ENCODE data around the gene RPL5. TPM values are rescaled to one million over a fixed set of nuclear protein-coding genes. Genes with fewer than 3 reads are reported as not detected.

Gene RPL5
- total RNA-seq, 1 experiment from 2014 or later = 1,118 TPM

DNA sequence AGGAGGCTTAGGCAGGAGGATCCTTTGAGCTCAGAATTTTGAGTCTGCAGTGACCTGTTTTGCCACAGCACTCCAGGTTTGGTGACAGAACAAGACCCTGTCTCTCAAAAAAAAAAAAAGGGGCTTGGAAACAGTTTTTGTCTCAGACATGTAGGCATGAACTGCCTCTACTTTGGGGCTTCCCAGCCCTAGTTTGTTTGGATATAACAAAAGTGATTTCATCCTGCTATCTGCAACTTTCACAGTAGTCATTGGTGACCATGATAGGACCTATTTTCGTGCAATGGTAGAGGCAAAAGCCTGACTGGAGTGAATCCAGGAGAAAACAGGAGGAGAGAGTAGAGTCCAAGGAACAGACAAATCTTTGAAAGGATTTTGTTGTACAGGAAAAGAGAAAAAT lies 26.6 kb upstream of the RPL5 start:
- H3K4me1 Mint-ChIP-seq (ENCODE audit: low read depth, unreplicated experiment) = peaks cover 13% of the 10 kb centered on the region
- ChIA-PET POLR2A (interaction anchor here (1.1 to 1.4 kb wide), 2 partner anchors 20 to 27 kb away, joined by 5 to 6 read pairs; partner anchors contain the start of genes EVI5 and RPL5), CTCF (interaction anchor here (0.5 to 1.4 kb wide), 2 partner anchors 13 to 34 kb away, joined by 5 to 9 read pairs; no protein-coding TSS in a partner anchor)
- H3K36me3 Mint-ChIP-seq (ENCODE audit: insufficient read depth, unreplicated experiment) = no peaks in the 10 kb centered on the region
- TF ChIP-seq, protein P1, sequence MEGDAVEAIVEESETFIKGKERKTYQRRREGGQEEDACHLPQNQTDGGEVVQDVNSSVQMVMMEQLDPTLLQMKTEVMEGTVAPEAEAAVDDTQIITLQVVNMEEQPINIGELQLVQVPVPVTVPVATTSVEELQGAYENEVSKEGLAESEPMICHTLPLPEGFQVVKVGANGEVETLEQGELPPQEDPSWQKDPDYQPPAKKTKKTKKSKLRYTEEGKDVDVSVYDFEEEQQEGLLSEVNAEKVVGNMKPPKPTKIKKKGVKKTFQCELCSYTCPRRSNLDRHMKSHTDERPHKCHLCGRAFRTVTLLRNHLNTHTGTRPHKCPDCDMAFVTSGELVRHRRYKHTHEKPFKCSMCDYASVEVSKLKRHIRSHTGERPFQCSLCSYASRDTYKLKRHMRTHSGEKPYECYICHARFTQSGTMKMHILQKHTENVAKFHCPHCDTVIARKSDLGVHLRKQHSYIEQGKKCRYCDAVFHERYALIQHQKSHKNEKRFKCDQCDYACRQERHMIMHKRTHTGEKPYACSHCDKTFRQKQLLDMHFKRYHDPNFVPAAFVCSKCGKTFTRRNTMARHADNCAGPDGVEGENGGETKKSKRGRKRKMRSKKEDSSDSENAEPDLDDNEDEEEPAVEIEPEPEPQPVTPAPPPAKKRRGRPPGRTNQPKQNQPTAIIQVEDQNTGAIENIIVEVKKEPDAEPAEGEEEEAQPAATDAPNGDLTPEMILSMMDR (IDR thresholded peaks at IDR 0.05; ENCODE audit: insufficient read depth in 1 of 2, low read depth in 1 of 2, low read length in 1 of 2, severe bottlenecking in 1 of 2, unreplicated experiment in 1 of 2) = no peak
- H3K9me3 Mint-ChIP-seq (ENCODE audit: unreplicated experiment) = no peaks in the 10 kb centered on the region
- no peaks in the 10 kb centered on the region for H3K36me3 ChIP-seq (ENCODE audit: control insufficient read depth, insufficient read depth, low read length)
- no peaks in the 10 kb centered on the region for H3K27me3 ChIP-seq (replicated peaks; ENCODE audit: control insufficient read depth, insufficient read depth, low read length)
- H3K27me3 Mint-ChIP-seq (ENCODE audit: insufficient read depth, unreplicated experiment) = no peaks in the 10 kb centered on the region
- peak overlapping the region; percentile 89 for H3K27ac Mint-ChIP-seq (ENCODE audit: unreplicated experiment)
- intact Hi-C loops (cut with micrococcal nuclease; ENCODE audit: unreplicated experiment) = loop anchor here (2.0 kb wide), 2 partner anchors 18 to 20 kb away; partner anchors contain the start of gene EVI5
- peaks cover 21% of the 10 kb centered on the region for H3K4me1 ChIP-seq
- TSS peak; percentile 49 for BruUV-seq (replicated peaks)
- no peak overlapping the region for H3K4me3 Mint-ChIP-seq (ENCODE audit: unreplicated experiment)
- peaks cover 5% of the 10 kb centered on the region; the same call in 1 of the 2 replicates for H3K9me3 ChIP-seq
- no peak for DNase-seq
- no peak overlapping the region for H3K4me3 ChIP-seq (ENCODE audit: low read depth, low read length)

DNA sequence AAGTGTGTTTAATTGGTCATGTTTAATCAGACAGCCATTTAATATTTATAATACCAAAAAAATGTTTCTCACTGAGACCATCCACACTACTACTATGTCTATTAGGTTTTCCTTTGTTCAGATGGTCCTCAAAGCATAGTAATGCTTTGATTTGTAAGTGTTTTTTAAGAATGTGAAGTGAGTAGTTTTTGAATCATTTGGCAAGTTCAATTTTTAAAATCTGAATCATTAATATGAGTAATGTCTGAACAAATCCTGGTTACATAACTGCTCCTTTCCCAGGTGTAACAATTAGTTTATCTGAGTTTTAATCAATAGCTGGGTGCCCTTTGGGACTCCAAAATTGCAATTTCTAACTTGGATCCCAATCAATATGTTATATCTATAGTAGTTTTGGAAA lies 23.5 kb upstream of the RPL5 start:
- peaks cover 21% of the 10 kb centered on the region for H3K4me1 Mint-ChIP-seq (ENCODE audit: low read depth, unreplicated experiment)
- no peak overlapping the region for H3K27ac Mint-ChIP-seq (ENCODE audit: unreplicated experiment)
- intact Hi-C loops (cut with micrococcal nuclease; ENCODE audit: unreplicated experiment) = no loop called here
- ChIA-PET POLR2A (no interaction called here), CTCF (no interaction called here)
- H3K27me3 Mint-ChIP-seq (ENCODE audit: insufficient read depth, unreplicated experiment) = no peaks in the 10 kb centered on the region
- DNase-seq = no peak
- no TSS peak for BruUV-seq (replicated peaks)
- H3K4me1 ChIP-seq = peaks cover 24% of the 10 kb centered on the region
- H3K36me3 Mint-ChIP-seq (ENCODE audit: insufficient read depth, unreplicated experiment) = no peaks in the 10 kb centered on the region
- H3K9me3 ChIP-seq = peaks cover 5% of the 10 kb centered on the region; the same call in 1 of the 2 replicates
- no peak overlapping the region for H3K4me3 Mint-ChIP-seq (ENCODE audit: unreplicated experiment)
- no peak overlapping the region for H3K4me3 ChIP-seq (ENCODE audit: low read depth, low read length)
- H3K27me3 ChIP-seq (replicated peaks; ENCODE audit: control insufficient read depth, insufficient read depth, low read length) = no peaks in the 10 kb centered on the region
- H3K9me3 Mint-ChIP-seq (ENCODE audit: unreplicated experiment) = no peaks in the 10 kb centered on the region
- TF ChIP-seq, protein P1 (IDR thresholded peaks at IDR 0.05; ENCODE audit: insufficient read depth in 1 of 2, low read depth in 1 of 2, low read length in 1 of 2, severe bottlenecking in 1 of 2, unreplicated experiment in 1 of 2) = no peak
- no peaks in the 10 kb centered on the region for H3K36me3 ChIP-seq (ENCODE audit: control insufficient read depth, insufficient read depth, low read length)

DNA sequence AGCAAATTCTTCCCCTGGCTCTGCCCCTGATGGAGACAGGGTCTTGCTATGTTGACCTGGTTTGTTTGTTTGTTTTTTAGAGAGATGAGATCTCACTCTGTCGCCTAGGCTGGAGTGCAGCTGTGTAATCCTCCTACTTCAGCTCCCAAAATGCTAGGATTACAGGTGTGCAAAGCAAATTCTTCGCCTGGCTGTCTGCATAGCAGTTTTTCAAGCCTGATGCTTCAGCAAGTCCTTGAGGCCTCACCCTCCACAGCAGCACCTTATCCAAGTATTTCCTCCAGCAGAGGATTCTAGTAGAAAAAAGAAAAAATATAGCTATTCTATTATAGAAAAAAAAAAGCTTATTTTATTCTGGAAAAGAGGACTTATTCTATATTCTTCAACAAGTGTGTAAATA lies 15.1 kb upstream of the RPL5 start:
- H3K27me3 ChIP-seq (replicated peaks; ENCODE audit: control insufficient read depth, insufficient read depth, low read length) = no peaks in the 10 kb centered on the region
- no peaks in the 10 kb centered on the region for H3K36me3 ChIP-seq (ENCODE audit: control insufficient read depth, insufficient read depth, low read length)
- CTCF ChIA-PET = interaction anchor here (1.9 kb wide), 2 partner anchors 67 to 506 kb away, joined by 4 to 17 read pairs; no protein-coding TSS in a partner anchor
- POLR2A ChIA-PET = interaction anchor here (1.1 kb wide), 1 partner anchor 16 kb away, joined by 4 read pairs; the partner anchor contains the start of gene RPL5
- no peaks in the 10 kb centered on the region for H3K27me3 Mint-ChIP-seq (ENCODE audit: insufficient read depth, unreplicated experiment)
- peaks cover 36% of the 10 kb centered on the region for H3K4me1 ChIP-seq
- H3K4me3 Mint-ChIP-seq (ENCODE audit: unreplicated experiment) = peak overlapping the region; percentile 14
- DNase-seq = no peak
- TF ChIP-seq, protein P1 (IDR thresholded peaks at IDR 0.05; ENCODE audit: insufficient read depth in 1 of 2, low read depth in 1 of 2, low read length in 1 of 2, severe bottlenecking in 1 of 2, unreplicated experiment in 1 of 2) = no peak
- peak overlapping the region; percentile 84 for H3K27ac Mint-ChIP-seq (ENCODE audit: unreplicated experiment)
- no peak overlapping the region for H3K4me3 ChIP-seq (ENCODE audit: low read depth, low read length)
- H3K36me3 Mint-ChIP-seq (ENCODE audit: insufficient read depth, unreplicated experiment) = no peaks in the 10 kb centered on the region
- H3K4me1 Mint-ChIP-seq (ENCODE audit: low read depth, unreplicated experiment) = peaks cover 36% of the 10 kb centered on the region
- BruUV-seq (replicated peaks) = TSS peak; percentile 44
- no peaks in the 10 kb centered on the region for H3K9me3 Mint-ChIP-seq (ENCODE audit: unreplicated experiment)
- intact Hi-C loops (cut with micrococcal nuclease; ENCODE audit: unreplicated experiment) = loop anchor here (1.0 kb wide), 2 partner anchors 12 to 31 kb away; partner anchors contain the start of gene EVI5
- H3K9me3 ChIP-seq = no peaks in the 10 kb centered on the region

Measured in Caco-2 (cell line).